HEK293 (cell line): ENCODE measurements around the gene DDX39A.

Experiments used
- ZBTB7A ChIP-seq: fragments of 450-650 bp; formaldehyde crosslinking; IDR thresholded peaks from 2 replicates; pipeline ENCODE4 v1.5.1; 2016; ENCODE audit warnings: low read depth, missing biosample characterization, missing genetic modification characterization
- ZNF274 ChIP-seq, 2 experiments: fragments of 200-500 bp in 1 of 2; fragments of 450-650 bp in 1 of 2; sonication (Bioruptor generic) in 1 of 2; formaldehyde crosslinking in 1 of 2; IDR thresholded peaks; 2 replicates each; pipeline versions ENCODE4 v1.5.1 to v1.6.1; 2014 to 2016; ENCODE audit warnings: borderline replicate concordance in 1 of 2, inconsistent platforms in 1 of 2, low read length in 1 of 2, missing biosample characterization in 1 of 2, missing genetic modification characterization in 1 of 2
- ZNF324 ChIP-seq: fragments of 450-650 bp; formaldehyde crosslinking; IDR thresholded peaks from 2 replicates; pipeline ENCODE4 v1.5.1; 2016; ENCODE audit warnings: missing biosample characterization, missing genetic modification characterization
- TF ChIP-seq, protein P1 (sequence below): fragments of 450-650 bp; formaldehyde crosslinking; IDR thresholded peaks from 2 replicates; pipeline ENCODE4 v1.5.1; 2016; ENCODE audit warnings: missing biosample characterization, missing genetic modification characterization
- TF ChIP-seq, protein P2 (sequence below): fragments of 450-650 bp; formaldehyde crosslinking; IDR thresholded peaks from 2 replicates; pipeline ENCODE4 v1.5.1; 2017; ENCODE audit warnings: missing biosample characterization, missing genetic modification characterization

DNA sequence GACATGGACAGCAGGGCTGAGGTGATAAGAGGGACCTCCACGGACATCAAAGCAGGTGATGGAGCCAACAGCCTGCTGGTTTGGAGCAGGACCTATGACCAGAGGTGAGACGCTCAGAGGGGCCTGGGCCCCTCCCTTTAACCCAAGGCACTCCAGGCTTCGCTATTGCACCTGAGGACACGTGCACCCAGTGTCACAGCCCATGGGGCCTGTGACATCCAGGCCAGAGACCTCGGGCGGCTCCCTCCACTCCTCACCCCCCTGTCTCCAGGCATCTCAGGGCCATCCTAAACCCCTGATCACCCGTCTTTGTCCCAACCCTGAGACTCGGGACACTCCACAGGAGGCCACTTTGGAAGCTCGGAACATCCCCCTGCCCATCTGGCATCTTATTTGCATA lies 25.0 kb downstream of the DDX39A start:
- TF ChIP-seq ZNF274 (IDR thresholded peaks at IDR 0.05; ENCODE audit: low read length) = no peak
- TF ChIP-seq ZNF274 (tag by site-specific recombination; IDR thresholded peaks at IDR 0.05; ENCODE audit: borderline replicate concordance) = no peak
- TF ChIP-seq ZBTB7A (tag by site-specific recombination) = no peak
- TF ChIP-seq, protein P1, sequence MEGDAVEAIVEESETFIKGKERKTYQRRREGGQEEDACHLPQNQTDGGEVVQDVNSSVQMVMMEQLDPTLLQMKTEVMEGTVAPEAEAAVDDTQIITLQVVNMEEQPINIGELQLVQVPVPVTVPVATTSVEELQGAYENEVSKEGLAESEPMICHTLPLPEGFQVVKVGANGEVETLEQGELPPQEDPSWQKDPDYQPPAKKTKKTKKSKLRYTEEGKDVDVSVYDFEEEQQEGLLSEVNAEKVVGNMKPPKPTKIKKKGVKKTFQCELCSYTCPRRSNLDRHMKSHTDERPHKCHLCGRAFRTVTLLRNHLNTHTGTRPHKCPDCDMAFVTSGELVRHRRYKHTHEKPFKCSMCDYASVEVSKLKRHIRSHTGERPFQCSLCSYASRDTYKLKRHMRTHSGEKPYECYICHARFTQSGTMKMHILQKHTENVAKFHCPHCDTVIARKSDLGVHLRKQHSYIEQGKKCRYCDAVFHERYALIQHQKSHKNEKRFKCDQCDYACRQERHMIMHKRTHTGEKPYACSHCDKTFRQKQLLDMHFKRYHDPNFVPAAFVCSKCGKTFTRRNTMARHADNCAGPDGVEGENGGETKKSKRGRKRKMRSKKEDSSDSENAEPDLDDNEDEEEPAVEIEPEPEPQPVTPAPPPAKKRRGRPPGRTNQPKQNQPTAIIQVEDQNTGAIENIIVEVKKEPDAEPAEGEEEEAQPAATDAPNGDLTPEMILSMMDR (tag by site-specific recombination) = no peak
- no peak for TF ChIP-seq ZNF324 (tag by site-specific recombination)
- TF ChIP-seq, protein P2, sequence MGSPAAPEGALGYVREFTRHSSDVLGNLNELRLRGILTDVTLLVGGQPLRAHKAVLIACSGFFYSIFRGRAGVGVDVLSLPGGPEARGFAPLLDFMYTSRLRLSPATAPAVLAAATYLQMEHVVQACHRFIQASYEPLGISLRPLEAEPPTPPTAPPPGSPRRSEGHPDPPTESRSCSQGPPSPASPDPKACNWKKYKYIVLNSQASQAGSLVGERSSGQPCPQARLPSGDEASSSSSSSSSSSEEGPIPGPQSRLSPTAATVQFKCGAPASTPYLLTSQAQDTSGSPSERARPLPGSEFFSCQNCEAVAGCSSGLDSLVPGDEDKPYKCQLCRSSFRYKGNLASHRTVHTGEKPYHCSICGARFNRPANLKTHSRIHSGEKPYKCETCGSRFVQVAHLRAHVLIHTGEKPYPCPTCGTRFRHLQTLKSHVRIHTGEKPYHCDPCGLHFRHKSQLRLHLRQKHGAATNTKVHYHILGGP (tag by site-specific recombination) = no peak
